Stimulated activated CD8-positive, alpha-beta memory T cell treated with anti-CD3 and anti-CD28 coated beads, Interleukin-4, amount 100 ng/mL, for 24 hours (primary cell): ENCODE data around the gene KIAA1549.

Source experiments
- DNase-seq: peaks from one replicate; pipeline ENCODE4 v3.0.0-alpha.2; 2020; ENCODE audit warnings: low read depth

KIAA1549 gene

GRCh38 chr7:138903859-138904435 is 77.2 kb downstream of the KIAA1549 start:
- DNase-seq = no peak

- peak; percentile 40 for DNase-seq
These were observed 77.9 kb downstream of the KIAA1549 start for GRCh38 chr7:138903186-138903820.

GRCh38 chr7:138902161-138902560 is 79.0 kb downstream of the KIAA1549 start:
- DNase-seq = no peak

GRCh38 chr7:138900035-138900828 is 81.0 kb downstream of the KIAA1549 start:
- DNase-seq = no peak

- DNase-seq = no peak
These were observed 82.4 kb downstream of the KIAA1549 start for GRCh38 chr7:138898802-138899201.

GRCh38 chr7:138898255-138898654 is 82.9 kb downstream of the KIAA1549 start:
- DNase-seq = no peak

- DNase-seq = no peak
These were observed 85.5 kb downstream of the KIAA1549 start for GRCh38 chr7:138895679-138896078.

- no peak for DNase-seq
These were observed 87.9 kb downstream of the KIAA1549 start for GRCh38 chr7:138893258-138893657.

GRCh38 chr7:138892812-138893211 is 88.4 kb downstream of the KIAA1549 start:
- DNase-seq = no peak

GRCh38 chr7:138892006-138892630 is 89.1 kb downstream of the KIAA1549 start:
- no peak for DNase-seq

GRCh38 chr7:138891446-138891810 is 89.8 kb downstream of the KIAA1549 start:
- no peak for DNase-seq

- no peak for DNase-seq
These were observed 90.4 kb downstream of the KIAA1549 start for GRCh38 chr7:138890499-138891445.

GRCh38 chr7:138889582-138890498 is 91.3 kb downstream of the KIAA1549 start:
- no peak for DNase-seq

- DNase-seq = no peak
These were observed 93.1 kb downstream of the KIAA1549 start for GRCh38 chr7:138887872-138888656.

- DNase-seq = no peak
These were observed 94.0 kb downstream of the KIAA1549 start for GRCh38 chr7:138887085-138887710.

GRCh38 chr7:138886501-138886917 is 94.7 kb downstream of the KIAA1549 start:
- DNase-seq = no peak

- DNase-seq = no peak
These were observed 95.6 kb downstream of the KIAA1549 start for GRCh38 chr7:138885383-138886147.

- no peak for DNase-seq
These were observed 98.9 kb downstream of the KIAA1549 start for GRCh38 chr7:138882249-138882648.
